Measurements from ENCODE around the gene PTPRM.

The PTPRM gene

GRCh38 chr18:7671105-7671504 lies 104.0 kb downstream of the PTPRM start:
- DNase-seq, result no peak

GRCh38 chr18:7676253-7676873 lies 109.2 kb downstream of the PTPRM start:
- no peak for DNase-seq

GRCh38 chr18:7677001-7677400 lies 109.9 kb downstream of the PTPRM start:
- no peak for DNase-seq

- DNase-seq, result no peak
Measured at GRCh38 chr18:7677424-7677823, 110.3 kb downstream of the PTPRM start.

- no peak for DNase-seq
Measured at GRCh38 chr18:7678389-7678788, 111.3 kb downstream of the PTPRM start.

- no peak for DNase-seq
Measured at GRCh38 chr18:7678801-7679200, 111.7 kb downstream of the PTPRM start.

- DNase-seq, result no peak
Measured at GRCh38 chr18:7681298-7681697, 114.2 kb downstream of the PTPRM start.

GRCh38 chr18:7682321-7682720 lies 115.2 kb downstream of the PTPRM start:
- no peak for DNase-seq

GRCh38 chr18:7683753-7684152 lies 116.6 kb downstream of the PTPRM start:
- no peak for DNase-seq

GRCh38 chr18:7684357-7684756 lies 117.2 kb downstream of the PTPRM start:
- no peak for DNase-seq

GRCh38 chr18:7684966-7685365 lies 117.8 kb downstream of the PTPRM start:
- DNase-seq, result no peak

GRCh38 chr18:7686278-7686677 lies 119.2 kb downstream of the PTPRM start:
- no peak for DNase-seq

GRCh38 chr18:7688580-7688979 lies 121.5 kb downstream of the PTPRM start:
- DNase-seq, result no peak

GRCh38 chr18:7691206-7691605 lies 124.1 kb downstream of the PTPRM start:
- no peak for DNase-seq

- DNase-seq, result no peak
Measured at GRCh38 chr18:7696780-7697179, 129.7 kb downstream of the PTPRM start.

- no peak for DNase-seq
Measured at GRCh38 chr18:7697306-7697705, 130.2 kb downstream of the PTPRM start.

- no peak for DNase-seq
Measured at GRCh38 chr18:7711495-7711894, 144.4 kb downstream of the PTPRM start.

- no peak for DNase-seq
Measured at GRCh38 chr18:7720395-7720794, 153.3 kb downstream of the PTPRM start.

GRCh38 chr18:7721532-7721931 lies 154.4 kb downstream of the PTPRM start:
- no peak for DNase-seq

- peak; percentile 15 for DNase-seq
Measured at GRCh38 chr18:7722955-7723354, 155.8 kb downstream of the PTPRM start.

GRCh38 chr18:7723558-7723957 lies 156.4 kb downstream of the PTPRM start:
- no peak for DNase-seq

- DNase-seq, result no peak
Measured at GRCh38 chr18:7725473-7725872, 158.4 kb downstream of the PTPRM start.

GRCh38 chr18:7725897-7726296 lies 158.8 kb downstream of the PTPRM start:
- no peak for DNase-seq

GRCh38 chr18:7726522-7726921 lies 159.4 kb downstream of the PTPRM start:
- DNase-seq, result no peak

All from right kidney (tissue), 1 donor.